H1 (cell line): ENCODE results near the gene BCAS1. TPM values are rescaled to one million over a fixed set of nuclear protein-coding genes. Genes with fewer than 3 reads are reported as not detected.
A peak's percentile ranks its signal among the peaks of the same experiment; 100 is the strongest.

Experiments
- CTCF ChIA-PET: fragments of 300-600 bp; sonication (Branson Sonifier 250); formaldehyde crosslinking; loops from one replicate; lab custom pipeline; 2021; ENCODE audit not compliant: partially characterized antibody; lab: Charles Lee
- POLR2A ChIA-PET: fragments of 300-600 bp; sonication (Branson Sonifier 250); formaldehyde crosslinking; loops from one replicate; lab custom pipeline; 2021; ENCODE audit warnings: inconsistent platforms; ENCODE audit not compliant: partially characterized antibody; lab: Charles Lee
- DNase-seq, 2 experiments: peaks; one replicate each; pipeline versions ENCODE4 v3.0.0 to v3.0.0-alpha.2; 2010 to 2022; ENCODE audit warnings: low spot score in 2 of 2, low read depth in 1 of 2, mixed read lengths in 1 of 2
- FAIRE-seq: peaks from 2 replicates; lab custom pipeline; 2011; peaks lifted over from hg19 to GRCh38; lab: Jason Lieb, UNC
- H2AFZ ChIP-seq: 2 replicates; pipeline ENCODE4 v1.8.1; 2012; ENCODE audit warnings: low read length, inconsistent platforms
- H2AK5ac ChIP-seq: 2 replicates; pipeline ENCODE4 v1.6.1; 2013; ENCODE audit warnings: low read depth, low read length
- H2BK120ac ChIP-seq: replicated peaks from 2 replicates; pipeline ENCODE3; 2013; ENCODE audit warnings: low read depth, low read length, inconsistent platforms
- H2BK12ac ChIP-seq: 2 replicates; pipeline ENCODE4 v1.6.1; 2013; ENCODE audit warnings: low read depth, low read length
- H2BK15ac ChIP-seq: 2 replicates; pipeline ENCODE4 v1.6.1; 2013; ENCODE audit warnings: low read length
- H2BK20ac ChIP-seq: 2 replicates; pipeline ENCODE4 v1.6.1; 2013; ENCODE audit warnings: low read length
- H2BK5ac ChIP-seq: 2 replicates; pipeline ENCODE4 v1.6.1; 2013; ENCODE audit warnings: low read depth, low read length
- H3K14ac ChIP-seq: 2 replicates; pipeline ENCODE4 v1.6.1; 2013; ENCODE audit warnings: inconsistent platforms; ENCODE audit not compliant: insufficient read length
- H3K18ac ChIP-seq: 2 replicates; pipeline ENCODE4 v1.6.1; 2013; ENCODE audit warnings: low read length; ENCODE audit errors: extremely low read depth
- H3K23ac ChIP-seq: 2 replicates; pipeline ENCODE4 v1.6.1; 2013; ENCODE audit warnings: inconsistent platforms; ENCODE audit not compliant: insufficient read length
- H3K23me2 ChIP-seq: 2 replicates; pipeline ENCODE4 v1.6.1; 2013; ENCODE audit warnings: low read depth, low read length
- H3K27ac ChIP-seq: 2 replicates; pipeline ENCODE4 v1.6.1; 2011; ENCODE audit warnings: low read depth, low read length, inconsistent platforms
- H3K27me3 ChIP-seq, 4 experiments: replicated peaks in 1 of 4; 1 replicate in 1 of 4; 2 replicates in 3 of 4; pipeline versions ENCODE4 v1.6.1 to v1.8.1; 2011 to 2013; ENCODE audit warnings: low read length in 3 of 4, mild to moderate bottlenecking in 3 of 4, inconsistent platforms in 2 of 4, mixed read lengths in 2 of 4, moderate library complexity in 1 of 4; ENCODE audit not compliant: control insufficient read depth in 3 of 4, insufficient read depth in 3 of 4; ENCODE audit errors: extremely low read depth in 1 of 4
- H3K36me3 ChIP-seq, 4 experiments: 2 replicates each; pipeline versions ENCODE4 v1.6.1 to v1.8.1; 2011 to 2013; ENCODE audit warnings: mild to moderate bottlenecking in 4 of 4, low read length in 3 of 4, moderate library complexity in 2 of 4, control low read depth in 1 of 4, inconsistent platforms in 1 of 4; ENCODE audit not compliant: insufficient read depth in 4 of 4, control insufficient read depth in 2 of 4
- H3K4ac ChIP-seq: replicated peaks from 2 replicates; pipeline ENCODE3; 2013; ENCODE audit warnings: low read length, low read depth, mixed read lengths, inconsistent platforms; ENCODE audit not compliant: insufficient read length
- H3K4me1 ChIP-seq, 4 experiments: replicated peaks in 1 of 4; 1 replicate in 1 of 4; 2 replicates in 3 of 4; pipeline versions ENCODE4 v1.6.1 to v1.8.1; 2011 to 2013; ENCODE audit warnings: low read length in 3 of 4, inconsistent platforms in 2 of 4, mixed read lengths in 1 of 4; ENCODE audit not compliant: insufficient read depth in 4 of 4, control insufficient read depth in 3 of 4
- H3K4me2 ChIP-seq, 2 experiments: 2 replicates each; pipeline versions ENCODE4 v1.6.1 to v1.8.1; 2011 to 2013; ENCODE audit warnings: low read depth in 2 of 2, low read length in 2 of 2, control low read depth in 1 of 2, inconsistent platforms in 1 of 2, mild to moderate bottlenecking in 1 of 2; ENCODE audit not compliant: insufficient read depth in 1 of 2
- H3K4me3 ChIP-seq, 4 experiments: fragments of 200-600, 300-600 bp in 1 of 4; sonication (generic), shearing (Covaris generic), sonication (Bioruptor Twin) in 1 of 4; 2 replicates each; pipeline versions ENCODE4 v1.5.1 to v1.8.1; 2011 to 2016; ENCODE audit warnings: low read length in 4 of 4, low read depth in 3 of 4, control low read depth in 2 of 4, inconsistent platforms in 2 of 4, mild to moderate bottlenecking in 2 of 4, mixed read lengths in 1 of 4, moderate library complexity in 1 of 4; ENCODE audit not compliant: insufficient read depth in 2 of 4; ENCODE audit errors: extremely low read depth in 1 of 4
- H3K56ac ChIP-seq: replicated peaks from 2 replicates; pipeline ENCODE3; 2013; ENCODE audit warnings: low read depth, mild to moderate bottlenecking, mixed read lengths, low read length, inconsistent platforms; ENCODE audit not compliant: insufficient read length
- H3K79me1 ChIP-seq: 2 replicates; pipeline ENCODE4 v1.6.1; 2013; ENCODE audit warnings: low read depth, low read length, control low read depth
- H3K79me2 ChIP-seq, 2 experiments: 2 replicates each; pipeline versions ENCODE4 v1.6.1 to v1.8.1; 2012 to 2013; ENCODE audit warnings: low read length in 2 of 2, mild to moderate bottlenecking in 2 of 2, inconsistent platforms in 1 of 2; ENCODE audit not compliant: insufficient read depth in 2 of 2, control insufficient read depth in 1 of 2
- H3K9ac ChIP-seq, 4 experiments: replicated peaks in 1 of 4; 1 replicate in 1 of 4; 2 replicates in 3 of 4; pipeline versions ENCODE4 v1.6.1 to v1.8.1; 2011 to 2013; ENCODE audit warnings: low read depth in 3 of 4, low read length in 3 of 4, control low read depth in 2 of 4, mild to moderate bottlenecking in 2 of 4, moderate library complexity in 2 of 4, inconsistent platforms in 1 of 4; ENCODE audit errors: extremely low read depth in 1 of 4
- H3K9me3 ChIP-seq, 2 experiments: 2 replicates each; pipeline versions ENCODE4 v1.6.1 to v1.8.1; 2012 to 2013; ENCODE audit warnings: mild to moderate bottlenecking in 2 of 2, moderate library complexity in 2 of 2, control low read depth in 1 of 2, inconsistent platforms in 1 of 2, low read depth in 1 of 2, low read length in 1 of 2, mixed read lengths in 1 of 2; ENCODE audit not compliant: insufficient read depth in 2 of 2
- H4K20me1 ChIP-seq, 2 experiments: replicated peaks in 1 of 2; 2 replicates each; pipeline versions ENCODE3 to v1.8.1; 2011 to 2013; ENCODE audit warnings: inconsistent platforms in 2 of 2, low read length in 2 of 2, mild to moderate bottlenecking in 1 of 2; ENCODE audit not compliant: insufficient read depth in 2 of 2, control insufficient read depth in 1 of 2
- H4K5ac ChIP-seq: 2 replicates; pipeline ENCODE4 v1.6.1; 2013; ENCODE audit warnings: low read length, low read depth, mixed read lengths, inconsistent platforms; ENCODE audit not compliant: insufficient read length
- H4K8ac ChIP-seq: 2 replicates; pipeline ENCODE4 v1.8.0; 2013; ENCODE audit warnings: mild to moderate bottlenecking, moderate library complexity, low read length, inconsistent platforms; ENCODE audit not compliant: insufficient read depth; ENCODE audit errors: extremely low read depth
- H4K91ac ChIP-seq: replicated peaks from 2 replicates; pipeline ENCODE3; 2013; ENCODE audit warnings: low read length, mixed read lengths, inconsistent platforms; ENCODE audit not compliant: insufficient read length
- RAD21 ChIP-seq, 2 experiments: IDR thresholded peaks in 1 of 2; conservative IDR thresholded peaks in 1 of 2; 2 replicates each; pipeline ENCODE4 v1.6.1; 2011; ENCODE audit warnings: low read depth in 2 of 2, low read length in 2 of 2, improper control_type of control experiment in 1 of 2, inconsistent platforms in 1 of 2, mild to moderate bottlenecking in 1 of 2, moderate library complexity in 1 of 2
- YY1 ChIP-seq: IDR thresholded peaks from 2 replicates; pipeline ENCODE4 v1.6.1; 2011; ENCODE audit warnings: low read depth, mild to moderate bottlenecking, low read length
- WGBS, 2 experiments: shearing (Covaris generic) in 1 of 2; methylation state at CpG; one replicate each; pipeline versions ENCODE4 v1.1.6 to v1.1.7; 2013 to 2015; ENCODE audit warnings: low lambda C conversion rate in 2 of 2, mixed read lengths in 2 of 2, inconsistent platforms in 1 of 2, low coverage in 1 of 2, missing lambda C conversion rate in 1 of 2; ENCODE audit not compliant: insufficient replicate concordance in 2 of 2, insufficient coverage in 1 of 2, insufficient read length in 1 of 2; ENCODE audit errors: extremely low coverage in 1 of 2, missing lambda C conversion rate in 1 of 2; 5-methylcytosine and 5-hydroxymethylcytosine counted together
- polyA plus RNA-seq, 7 experiments: library from polyadenylated mRNA; depleted of rRNA in 3 of 7; stranded (reverse) in 5 of 7; unstranded in 2 of 7; fragments of >200 nt in 5 of 7; fragments of 200-250 nt in 2 of 7; gene quantifications; 1 replicate in 5 of 7; 2 replicates in 1 of 7; 4 replicates in 1 of 7; pipeline versions ENCODE4 v1.2.1 to v1.2.3, GENCODE V29; 2011 to 2013; ENCODE audit warnings: missing spikeins in 2 of 7, mixed read lengths in 2 of 7
- total RNA-seq: library from RNA; stranded (reverse); fragmentation: NEBNext Ultra II Directional; extraction: Animal tissue kit (Norgen Biotek cat#: 25700); gene quantifications from 2 replicates; pipeline ENCODE4 v1.2.1, GENCODE V29; 2021
- TF ChIP-seq, protein P1 (sequence below), 3 experiments: IDR thresholded peaks; 1 replicate in 2 of 3; 2 replicates in 1 of 3; pipeline versions ENCODE4 v1.5.1 to v1.6.1; 2011; ENCODE audit warnings: low read length in 3 of 3, mild to moderate bottlenecking in 3 of 3, inconsistent platforms in 2 of 3, low read depth in 1 of 3, moderate library complexity in 1 of 3; ENCODE audit not compliant: insufficient read depth in 1 of 3; ENCODE audit errors: control extremely low read depth in 1 of 3

BCAS1 gene
- total and polyA plus RNA-seq, 2 of the 8 experiments (the other 6 are each of a cell fraction or from before 2014, with no cell fraction given): 0.06 to 0.19 TPM

DNA sequence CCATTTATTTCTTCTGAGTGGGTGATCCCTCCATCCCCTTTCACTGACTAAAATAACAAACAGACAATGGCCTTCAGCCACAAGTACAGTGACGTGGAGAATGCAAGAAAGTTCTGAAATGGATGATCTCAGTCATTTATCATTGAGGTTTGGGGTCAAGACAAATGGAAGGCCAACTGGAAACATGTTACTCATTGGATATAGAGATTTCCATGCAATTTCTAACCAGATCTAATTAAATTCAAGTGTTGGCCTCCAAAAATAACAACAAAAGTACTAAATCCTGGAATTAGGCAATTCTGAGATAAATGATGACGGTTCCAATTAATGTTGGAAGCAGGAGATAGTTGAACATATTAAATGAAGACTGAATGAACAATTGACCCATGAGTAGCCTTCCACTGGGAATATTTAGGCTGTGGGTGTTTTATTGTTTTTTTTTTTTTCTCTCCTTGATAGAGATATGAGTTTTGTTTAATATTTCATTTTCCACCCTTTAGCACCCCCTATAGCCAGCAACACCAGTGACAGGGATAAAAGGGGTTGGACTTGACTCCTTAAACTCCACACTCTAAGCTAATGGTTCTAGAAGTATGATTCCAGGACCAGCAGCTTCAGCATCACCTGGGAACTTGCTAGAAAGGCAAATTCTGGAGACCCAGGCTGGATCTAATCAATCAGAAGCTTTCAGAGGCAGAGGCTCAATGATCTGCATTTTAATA is 112.8 kb downstream of the BCAS1 start:
- no peak overlapping the region for H2AFZ ChIP-seq
- 94% methylated on average over 2 of the region's 2 CpGs; no CpG with 5 or more reads in 1 of the 2 experiments for WGBS, 2 experiments
- H3K4me2 ChIP-seq: no peak overlapping the region
- H2BK20ac ChIP-seq: no peak overlapping the region
- peaks cover 0 to 3% (median 0%) of the 10 kb centered on the region in 4 experiments; a peak in 1 of 7 replicates for H3K4me1 ChIP-seq
- H2AK5ac ChIP-seq: no peak overlapping the region
- H3K9me3 ChIP-seq: peaks cover 0 to 6% of the 10 kb centered on the region in 2 experiments; a peak in 3 of 4 replicates
- no peak overlapping the region for H2BK5ac ChIP-seq
- H3K18ac ChIP-seq: no peak overlapping the region
- H4K91ac ChIP-seq: no peak overlapping the region
- no peak overlapping the region for H3K27ac ChIP-seq
- no peak overlapping the region for H3K9ac ChIP-seq
- no peak overlapping the region for H3K14ac ChIP-seq
- POLR2A ChIA-PET: no interaction called here
- H2BK120ac ChIP-seq: no peak overlapping the region
- no peaks in the 10 kb centered on the region for H3K23me2 ChIP-seq
- H4K20me1 ChIP-seq: no peaks in the 10 kb centered on the region
- FAIRE-seq (no peak), DNase-seq (no peak)
- no peak overlapping the region for H3K4ac ChIP-seq
- H3K36me3 ChIP-seq: no peaks in the 10 kb centered on the region
- H2BK12ac ChIP-seq: no peak overlapping the region
- peak; percentile 27 to 42 for TF ChIP-seq RAD21 (IDR thresholded peaks at IDR 0.05 in 1 of 2, conservative IDR thresholded peaks at IDR 0.05 in 1 of 2; ENCODE audit: low read depth in 2 of 2, low read length in 2 of 2)
- TF ChIP-seq YY1: no peak
- TF ChIP-seq, protein P1, sequence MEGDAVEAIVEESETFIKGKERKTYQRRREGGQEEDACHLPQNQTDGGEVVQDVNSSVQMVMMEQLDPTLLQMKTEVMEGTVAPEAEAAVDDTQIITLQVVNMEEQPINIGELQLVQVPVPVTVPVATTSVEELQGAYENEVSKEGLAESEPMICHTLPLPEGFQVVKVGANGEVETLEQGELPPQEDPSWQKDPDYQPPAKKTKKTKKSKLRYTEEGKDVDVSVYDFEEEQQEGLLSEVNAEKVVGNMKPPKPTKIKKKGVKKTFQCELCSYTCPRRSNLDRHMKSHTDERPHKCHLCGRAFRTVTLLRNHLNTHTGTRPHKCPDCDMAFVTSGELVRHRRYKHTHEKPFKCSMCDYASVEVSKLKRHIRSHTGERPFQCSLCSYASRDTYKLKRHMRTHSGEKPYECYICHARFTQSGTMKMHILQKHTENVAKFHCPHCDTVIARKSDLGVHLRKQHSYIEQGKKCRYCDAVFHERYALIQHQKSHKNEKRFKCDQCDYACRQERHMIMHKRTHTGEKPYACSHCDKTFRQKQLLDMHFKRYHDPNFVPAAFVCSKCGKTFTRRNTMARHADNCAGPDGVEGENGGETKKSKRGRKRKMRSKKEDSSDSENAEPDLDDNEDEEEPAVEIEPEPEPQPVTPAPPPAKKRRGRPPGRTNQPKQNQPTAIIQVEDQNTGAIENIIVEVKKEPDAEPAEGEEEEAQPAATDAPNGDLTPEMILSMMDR (IDR thresholded peaks at IDR 0.05; ENCODE audit: control extremely low read depth in 1 of 3, insufficient read depth in 1 of 3, low read depth in 1 of 3, low read length in 3 of 3): peak in 1 of 3 experiments; percentile 21; a peak in 1 of 4 replicates
- no peak overlapping the region for H3K56ac ChIP-seq
- no peak overlapping the region for H4K8ac ChIP-seq
- no peak overlapping the region for H2BK15ac ChIP-seq
- no peaks in the 10 kb centered on the region for H3K27me3 ChIP-seq
- no peak overlapping the region for H4K5ac ChIP-seq
- CTCF ChIA-PET: interaction anchor here (0.7 to 2.3 kb wide), 10 partner anchors 8 to 545 kb away, joined by 3 to 9 read pairs (median 4); no protein-coding TSS in a partner anchor
- H3K4me3 ChIP-seq: no peak overlapping the region
- H3K79me2 ChIP-seq: no peaks in the 10 kb centered on the region
- no peak overlapping the region for H3K23ac ChIP-seq
- H3K79me1 ChIP-seq: no peaks in the 10 kb centered on the region
